Loucy (cell line): ENCODE measurements around the gene CD34.

Source experiments
- CTCF ChIP-seq: fragments of 200-600 bp; sonication (generic); conservative IDR thresholded peaks from 2 replicates; pipeline ENCODE4 v1.5.1; 2014; ENCODE audit warnings: mild to moderate bottlenecking, antibody characterized with exemption, low read length
- EZH2phosphoT487 ChIP-seq: fragments of 200-600 bp; IDR thresholded peaks from 2 replicates; pipeline ENCODE4 v1.6.1; 2018; ENCODE audit warnings: antibody characterized with exemption, mild to moderate bottlenecking, moderate library complexity, borderline replicate concordance

GRCh38 chr1:207866471-207867135, 44.3 kb downstream of the CD34 start:
- TF ChIP-seq CTCF = no peak
- TF ChIP-seq EZH2phosphoT487 = no peak
